ENCODE results near the gene ADAMTSL3.

DNA sequence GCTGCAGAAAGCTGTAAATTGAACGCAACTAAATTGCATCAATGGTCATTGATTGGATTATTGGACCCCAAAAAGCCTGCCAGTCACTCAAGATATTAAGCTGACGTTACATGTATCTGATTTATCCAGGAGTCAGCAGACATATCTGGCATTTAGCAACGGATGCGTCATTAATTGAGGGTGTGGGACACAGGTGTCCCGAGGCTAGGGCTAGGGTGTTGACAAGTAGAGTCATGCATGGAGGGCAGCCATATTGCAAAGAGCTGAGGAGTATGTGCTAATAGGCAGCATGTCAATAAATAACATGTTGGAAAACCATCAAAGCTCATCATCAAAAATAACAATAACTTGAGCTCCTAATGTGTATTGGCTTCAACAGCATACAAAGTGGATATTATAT, 347.1 kb downstream of the ADAMTSL3 start:
- TF ChIP-seq, protein P1, sequence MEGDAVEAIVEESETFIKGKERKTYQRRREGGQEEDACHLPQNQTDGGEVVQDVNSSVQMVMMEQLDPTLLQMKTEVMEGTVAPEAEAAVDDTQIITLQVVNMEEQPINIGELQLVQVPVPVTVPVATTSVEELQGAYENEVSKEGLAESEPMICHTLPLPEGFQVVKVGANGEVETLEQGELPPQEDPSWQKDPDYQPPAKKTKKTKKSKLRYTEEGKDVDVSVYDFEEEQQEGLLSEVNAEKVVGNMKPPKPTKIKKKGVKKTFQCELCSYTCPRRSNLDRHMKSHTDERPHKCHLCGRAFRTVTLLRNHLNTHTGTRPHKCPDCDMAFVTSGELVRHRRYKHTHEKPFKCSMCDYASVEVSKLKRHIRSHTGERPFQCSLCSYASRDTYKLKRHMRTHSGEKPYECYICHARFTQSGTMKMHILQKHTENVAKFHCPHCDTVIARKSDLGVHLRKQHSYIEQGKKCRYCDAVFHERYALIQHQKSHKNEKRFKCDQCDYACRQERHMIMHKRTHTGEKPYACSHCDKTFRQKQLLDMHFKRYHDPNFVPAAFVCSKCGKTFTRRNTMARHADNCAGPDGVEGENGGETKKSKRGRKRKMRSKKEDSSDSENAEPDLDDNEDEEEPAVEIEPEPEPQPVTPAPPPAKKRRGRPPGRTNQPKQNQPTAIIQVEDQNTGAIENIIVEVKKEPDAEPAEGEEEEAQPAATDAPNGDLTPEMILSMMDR (IDR thresholded peaks at IDR 0.05): no peak
- TF ChIP-seq CHD2 (IDR thresholded peaks at IDR 0.05; ENCODE audit: low read length, partially characterized antibody) (no peak), TEAD4 (IDR thresholded peaks at IDR 0.05; ENCODE audit: borderline replicate concordance, insufficient read depth) (no peak), YY1 (IDR thresholded peaks at IDR 0.05; ENCODE audit: low read depth) (no peak), POLR2AphosphoS5 (IDR thresholded peaks at IDR 0.05; ENCODE audit: low read depth, low read length) (no peak), ELF1 (IDR thresholded peaks at IDR 0.05) (no peak), TCF12 (IDR thresholded peaks at IDR 0.05) (no peak), SIN3A (IDR thresholded peaks at IDR 0.05; ENCODE audit: borderline replicate concordance, low read depth, low read length) (no peak), EP300 (IDR thresholded peaks at IDR 0.05; ENCODE audit: borderline replicate concordance in 1 of 2, low read depth in 1 of 2, low read length in 1 of 2) (no peak), MEF2A (IDR thresholded peaks at IDR 0.05; ENCODE audit: borderline replicate concordance, low read depth) (no peak), FOXJ3 (CRISPR knock-in tag; IDR thresholded peaks at IDR 0.05) (no peak)
- TF ChIP-seq, protein P2, sequence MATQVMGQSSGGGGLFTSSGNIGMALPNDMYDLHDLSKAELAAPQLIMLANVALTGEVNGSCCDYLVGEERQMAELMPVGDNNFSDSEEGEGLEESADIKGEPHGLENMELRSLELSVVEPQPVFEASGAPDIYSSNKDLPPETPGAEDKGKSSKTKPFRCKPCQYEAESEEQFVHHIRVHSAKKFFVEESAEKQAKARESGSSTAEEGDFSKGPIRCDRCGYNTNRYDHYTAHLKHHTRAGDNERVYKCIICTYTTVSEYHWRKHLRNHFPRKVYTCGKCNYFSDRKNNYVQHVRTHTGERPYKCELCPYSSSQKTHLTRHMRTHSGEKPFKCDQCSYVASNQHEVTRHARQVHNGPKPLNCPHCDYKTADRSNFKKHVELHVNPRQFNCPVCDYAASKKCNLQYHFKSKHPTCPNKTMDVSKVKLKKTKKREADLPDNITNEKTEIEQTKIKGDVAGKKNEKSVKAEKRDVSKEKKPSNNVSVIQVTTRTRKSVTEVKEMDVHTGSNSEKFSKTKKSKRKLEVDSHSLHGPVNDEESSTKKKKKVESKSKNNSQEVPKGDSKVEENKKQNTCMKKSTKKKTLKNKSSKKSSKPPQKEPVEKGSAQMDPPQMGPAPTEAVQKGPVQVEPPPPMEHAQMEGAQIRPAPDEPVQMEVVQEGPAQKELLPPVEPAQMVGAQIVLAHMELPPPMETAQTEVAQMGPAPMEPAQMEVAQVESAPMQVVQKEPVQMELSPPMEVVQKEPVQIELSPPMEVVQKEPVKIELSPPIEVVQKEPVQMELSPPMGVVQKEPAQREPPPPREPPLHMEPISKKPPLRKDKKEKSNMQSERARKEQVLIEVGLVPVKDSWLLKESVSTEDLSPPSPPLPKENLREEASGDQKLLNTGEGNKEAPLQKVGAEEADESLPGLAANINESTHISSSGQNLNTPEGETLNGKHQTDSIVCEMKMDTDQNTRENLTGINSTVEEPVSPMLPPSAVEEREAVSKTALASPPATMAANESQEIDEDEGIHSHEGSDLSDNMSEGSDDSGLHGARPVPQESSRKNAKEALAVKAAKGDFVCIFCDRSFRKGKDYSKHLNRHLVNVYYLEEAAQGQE (IDR thresholded peaks at IDR 0.05; ENCODE audit: low read depth, low read length): no peak
- TF ChIP-seq, protein P3, sequence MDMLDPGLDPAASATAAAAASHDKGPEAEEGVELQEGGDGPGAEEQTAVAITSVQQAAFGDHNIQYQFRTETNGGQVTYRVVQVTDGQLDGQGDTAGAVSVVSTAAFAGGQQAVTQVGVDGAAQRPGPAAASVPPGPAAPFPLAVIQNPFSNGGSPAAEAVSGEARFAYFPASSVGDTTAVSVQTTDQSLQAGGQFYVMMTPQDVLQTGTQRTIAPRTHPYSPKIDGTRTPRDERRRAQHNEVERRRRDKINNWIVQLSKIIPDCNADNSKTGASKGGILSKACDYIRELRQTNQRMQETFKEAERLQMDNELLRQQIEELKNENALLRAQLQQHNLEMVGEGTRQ (IDR thresholded peaks at IDR 0.05; ENCODE audit: borderline replicate concordance, low read depth, low read length): no peak

All from SK-N-SH (cell line).